Activated CD8-positive, alpha-beta memory T cell treated with anti-CD3 and anti-CD28 coated beads, Interleukin-2, amount 50 U/mL, for 4 hours (primary cell): ENCODE measurements around the gene VEZF1.

Experiments
- DNase-seq: peaks from one replicate; pipeline ENCODE4 v3.0.0-alpha.2; 2020

VEZF1 gene

GRCh38 chr17:57925361-57925990 lies 62.6 kb downstream of the VEZF1 start:
- DNase-seq: no peak

- no peak for DNase-seq
These were observed 63.4 kb downstream of the VEZF1 start for GRCh38 chr17:57924677-57925076.
